HG02571 (cell line): ENCODE data around the gene ITGB8.
"Not testable (repeated sequence)": the region's sequence is repeated elsewhere in the genome, so short reads cannot be mapped to it uniquely, and the experiment has no call there.

Experiments used
- ATAC-seq: cut with Tn5 transposase; IDR thresholded peaks from one replicate; pipeline ENCODE4 v1.9.1; 2021; ENCODE audit warnings: mild to moderate bottlenecking, moderate library complexity; ENCODE audit not compliant: unreplicated experiment

The ITGB8 gene

GRCh38 chr7:20330239-20330927 lies at the start of gene ITGB8:
ITGB8 (plus strand) TSS chr7:20330900; CDS start chr7:20331807, 907 bp downstream.
- ATAC-seq = peak; percentile 63

- no peak for ATAC-seq
Observed at GRCh38 chr7:20282959-20283358, 47.7 kb upstream of the ITGB8 start.

- ATAC-seq = no peak
Observed at GRCh38 chr7:20283385-20283784, 47.3 kb upstream of the ITGB8 start.

- ATAC-seq = peak; percentile 68
Observed at GRCh38 chr7:20284003-20284770, 46.5 kb upstream of the ITGB8 start.

- ATAC-seq = no peak
Observed at GRCh38 chr7:20284771-20285143, 45.9 kb upstream of the ITGB8 start.

GRCh38 chr7:20287317-20287716 lies 43.4 kb upstream of the ITGB8 start:
- no peak for ATAC-seq

GRCh38 chr7:20288036-20288435 lies 42.7 kb upstream of the ITGB8 start:
- no peak for ATAC-seq

GRCh38 chr7:20290505-20291111 lies 40.1 kb upstream of the ITGB8 start:
- no peak for ATAC-seq

- no peak for ATAC-seq
Observed at GRCh38 chr7:20293336-20293735, 37.4 kb upstream of the ITGB8 start.

GRCh38 chr7:20296444-20296843 lies 34.3 kb upstream of the ITGB8 start:
- ATAC-seq = no peak

GRCh38 chr7:20296901-20297300 lies 33.8 kb upstream of the ITGB8 start:
- no peak for ATAC-seq

- peak; percentile 39 for ATAC-seq
Observed at GRCh38 chr7:20298486-20298901, 32.2 kb upstream of the ITGB8 start.

GRCh38 chr7:20299145-20299544 lies 31.6 kb upstream of the ITGB8 start:
- ATAC-seq = no peak

- peak; percentile 45 for ATAC-seq
Observed at GRCh38 chr7:20299647-20300312, 30.9 kb upstream of the ITGB8 start.

GRCh38 chr7:20301311-20301939 lies 29.3 kb upstream of the ITGB8 start:
- no peak for ATAC-seq

GRCh38 chr7:20302300-20302699 lies 28.4 kb upstream of the ITGB8 start:
- ATAC-seq = not testable (repeated sequence)

GRCh38 chr7:20302891-20303290 lies 27.8 kb upstream of the ITGB8 start:
- no peak for ATAC-seq

GRCh38 chr7:20304366-20304765 lies 26.3 kb upstream of the ITGB8 start:
- ATAC-seq = no peak

- ATAC-seq = no peak
Observed at GRCh38 chr7:20305726-20306125, 25.0 kb upstream of the ITGB8 start.

- ATAC-seq = no peak
Observed at GRCh38 chr7:20306180-20306946, 24.3 kb upstream of the ITGB8 start.
